Gastrocnemius medialis (tissue), 4 donors: Measurements from ENCODE around the gene TLCD4.

Source experiments
- POLR2A ChIP-seq, 2 donors: fragments of 450-650 bp; IDR thresholded peaks; one replicate each; pipeline ENCODE4 v1.6.1; 2017; ENCODE audit warnings: antibody characterized with exemption in 2 of 2, mild to moderate bottlenecking in 2 of 2, moderate library complexity in 2 of 2
- TF ChIP-seq, protein P1 (sequence below), 5 experiments: fragments of 450-650 bp in 3 of 5; fragments of 200-600 bp in 2 of 5; sonication (generic) in 2 of 5; IDR thresholded peaks in 4 of 5; conservative IDR thresholded peaks in 1 of 5; 1 replicate in 4 of 5; 2 replicates in 1 of 5; pipeline ENCODE4 v1.5.1; 2016 to 2019; ENCODE audit warnings: antibody characterized with exemption in 5 of 5, mild to moderate bottlenecking in 3 of 5, moderate library complexity in 3 of 5

DNA sequence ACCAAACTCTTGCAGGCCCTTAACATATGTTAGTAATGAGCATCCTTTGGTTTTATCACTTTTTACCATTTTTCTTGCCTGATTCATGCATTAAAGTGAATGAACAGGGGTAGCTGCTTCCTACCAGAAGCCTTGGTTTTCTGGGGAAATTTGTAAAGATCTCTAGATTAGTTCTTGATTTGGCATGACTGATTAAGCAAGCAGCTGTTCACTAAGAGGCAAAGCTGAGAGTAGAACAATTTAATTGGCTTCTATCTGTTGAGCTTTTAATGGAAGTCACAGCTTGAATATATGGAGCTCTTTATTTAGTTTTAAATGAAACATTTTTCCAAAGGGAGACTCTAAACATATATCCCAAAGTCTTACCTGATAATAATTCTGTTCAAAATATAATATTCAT, 23.6 kb downstream of the TLCD4 start:
- no peak for TF ChIP-seq POLR2A (IDR thresholded peaks at IDR 0.05)
- TF ChIP-seq, protein P1, sequence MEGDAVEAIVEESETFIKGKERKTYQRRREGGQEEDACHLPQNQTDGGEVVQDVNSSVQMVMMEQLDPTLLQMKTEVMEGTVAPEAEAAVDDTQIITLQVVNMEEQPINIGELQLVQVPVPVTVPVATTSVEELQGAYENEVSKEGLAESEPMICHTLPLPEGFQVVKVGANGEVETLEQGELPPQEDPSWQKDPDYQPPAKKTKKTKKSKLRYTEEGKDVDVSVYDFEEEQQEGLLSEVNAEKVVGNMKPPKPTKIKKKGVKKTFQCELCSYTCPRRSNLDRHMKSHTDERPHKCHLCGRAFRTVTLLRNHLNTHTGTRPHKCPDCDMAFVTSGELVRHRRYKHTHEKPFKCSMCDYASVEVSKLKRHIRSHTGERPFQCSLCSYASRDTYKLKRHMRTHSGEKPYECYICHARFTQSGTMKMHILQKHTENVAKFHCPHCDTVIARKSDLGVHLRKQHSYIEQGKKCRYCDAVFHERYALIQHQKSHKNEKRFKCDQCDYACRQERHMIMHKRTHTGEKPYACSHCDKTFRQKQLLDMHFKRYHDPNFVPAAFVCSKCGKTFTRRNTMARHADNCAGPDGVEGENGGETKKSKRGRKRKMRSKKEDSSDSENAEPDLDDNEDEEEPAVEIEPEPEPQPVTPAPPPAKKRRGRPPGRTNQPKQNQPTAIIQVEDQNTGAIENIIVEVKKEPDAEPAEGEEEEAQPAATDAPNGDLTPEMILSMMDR (IDR thresholded peaks at IDR 0.05 in 4 of 5, conservative IDR thresholded peaks at IDR 0.05 in 1 of 5), result no peak
